ENCODE data around the gene OTOP3.

- no peak for TF ChIP-seq REST (IDR thresholded peaks at IDR 0.05; ENCODE audit: unreplicated experiment)
- no peak for TF ChIP-seq CTCF (conservative IDR thresholded peaks at IDR 0.05; ENCODE audit: low read depth in 2 of 2)
- no peak for TF ChIP-seq POLR2AphosphoS5 (IDR thresholded peaks at IDR 0.05; ENCODE audit: low read depth)
- TF ChIP-seq ZNF331 (CRISPR knock-in tag; IDR thresholded peaks at IDR 0.05; ENCODE audit: low read depth), result no peak
- no peak for TF ChIP-seq CREB1 (CRISPR knock-in tag; IDR thresholded peaks at IDR 0.05; ENCODE audit: low read depth)
- TF ChIP-seq EZH2 (IDR thresholded peaks at IDR 0.05; ENCODE audit: low read depth, unreplicated experiment), result no peak
- no peak for TF ChIP-seq JUNB (IDR thresholded peaks at IDR 0.05; ENCODE audit: unreplicated experiment)
- no peak for TF ChIP-seq EZH2phosphoT487 (IDR thresholded peaks at IDR 0.05; ENCODE audit: unreplicated experiment)
- no peak for TF ChIP-seq NANOG (IDR thresholded peaks at IDR 0.05; ENCODE audit: borderline replicate concordance)
- no peak for TF ChIP-seq ZNF114 (CRISPR knock-in tag; IDR thresholded peaks at IDR 0.05)
- TF ChIP-seq ETS1 (IDR thresholded peaks at IDR 0.05), result no peak
- no peak for TF ChIP-seq STAT1 (IDR thresholded peaks at IDR 0.05; ENCODE audit: unreplicated experiment)
These were observed 24.3 kb downstream of the OTOP3 start for GRCh38 chr17:74959826-74960515.

Measured in GM23338 (cell line).